Neural cell (in vitro differentiated cells): ENCODE data around the gene NRG2. TPM values are rescaled to one million over a fixed set of nuclear protein-coding genes. Genes with fewer than 3 reads are reported as not detected.

Source experiments
- H2AFZ ChIP-seq: fragments of 200-600, 300-800 bp; sonication (generic), shearing (Covaris generic); 2 replicates; pipeline ENCODE4 v1.6.0; 2014; ENCODE audit warnings: low read depth, mild to moderate bottlenecking, antibody characterized with exemption, low read length, moderate library complexity
- H3F3A ChIP-seq: fragments of 200-600 bp; shearing (Covaris generic); 2 replicates; pipeline ENCODE4 v1.6.1; 2016; ENCODE audit warnings: mild to moderate bottlenecking, moderate library complexity, mixed read lengths, antibody characterized with exemption, low read length; ENCODE audit not compliant: insufficient read depth, poor library complexity, severe bottlenecking
- H3K27ac ChIP-seq: fragments of 200-600, 300-800 bp; sonication (generic), shearing (Covaris generic); 2 replicates; pipeline ENCODE4 v1.5.1; 2014; ENCODE audit warnings: mild to moderate bottlenecking, low read length, moderate library complexity
- H3K27me3 ChIP-seq: fragments of 300-800, 200-600 bp; sonication (generic), shearing (Covaris generic); 2 replicates; pipeline ENCODE4 v1.6.0; 2014; ENCODE audit warnings: mild to moderate bottlenecking, low read depth, low read length, moderate library complexity; ENCODE audit not compliant: insufficient read depth
- H3K36me3 ChIP-seq: fragments of 300-800, 200-600 bp; sonication (generic), shearing (Covaris generic); 2 replicates; pipeline ENCODE4 v1.5.1; 2014; ENCODE audit warnings: mild to moderate bottlenecking, antibody characterized with exemption, low read length, moderate library complexity; ENCODE audit not compliant: insufficient read depth
- H3K4me2 ChIP-seq: fragments of 300-800, 200-600 bp; sonication (generic), shearing (Covaris generic); 2 replicates; pipeline ENCODE4 v1.6.0; 2014; ENCODE audit warnings: mild to moderate bottlenecking, low read length
- H3K4me3 ChIP-seq: fragments of 300-800, 200-600 bp; sonication (generic), shearing (Covaris generic); 2 replicates; pipeline ENCODE4 v1.5.1; 2014; ENCODE audit warnings: mild to moderate bottlenecking, low read length, moderate library complexity
- H3K79me2 ChIP-seq: fragments of 200-600 bp; shearing (Covaris generic); replicated peaks from 2 replicates; pipeline ENCODE4 v1.6.0; 2014; ENCODE audit warnings: mild to moderate bottlenecking, low read length, moderate library complexity; ENCODE audit not compliant: insufficient read depth
- H3K9ac ChIP-seq: fragments of 300-800, 200-600 bp; sonication (generic), shearing (Covaris generic); 2 replicates; pipeline ENCODE4 v1.6.1; 2016; ENCODE audit warnings: mild to moderate bottlenecking, low read length, mixed read lengths
- H3K9me2 ChIP-seq: fragments of 200-600 bp; shearing (Covaris generic); 2 replicates; pipeline ENCODE4 v1.6.1; 2016; ENCODE audit warnings: mild to moderate bottlenecking, low read length, mixed read lengths; ENCODE audit not compliant: insufficient read depth
- H3K9me3 ChIP-seq: fragments of 200-600, 300-800 bp; sonication (generic), shearing (Covaris generic); 2 replicates; pipeline ENCODE4 v1.6.1; 2016; ENCODE audit warnings: mild to moderate bottlenecking, mixed run types, low read length, moderate library complexity, mixed read lengths
- H4K20me1 ChIP-seq: fragments of 200-600 bp; shearing (Covaris generic); 2 replicates; pipeline ENCODE4 v1.6.1; 2016; ENCODE audit warnings: mild to moderate bottlenecking, mixed run types; ENCODE audit not compliant: insufficient read depth
- EP300 ChIP-seq: fragments of 450-650 bp; conservative IDR thresholded peaks from 2 replicates; pipeline ENCODE4 v1.6.1; 2014; ENCODE audit warnings: antibody characterized with exemption, mild to moderate bottlenecking, moderate library complexity; ENCODE audit not compliant: poor library complexity, severe bottlenecking
- EZH2 ChIP-seq: fragments of 200-600, 300-800 bp; shearing (Covaris generic), sonication (generic); IDR thresholded peaks from 2 replicates; pipeline ENCODE4 v1.6.1; 2014; ENCODE audit warnings: antibody characterized with exemption, low read length, borderline replicate concordance, mild to moderate bottlenecking; ENCODE audit not compliant: insufficient read depth, poor library complexity, severe bottlenecking
- MXI1 ChIP-seq: fragments of 450-650 bp; conservative IDR thresholded peaks from 2 replicates; pipeline ENCODE4 v1.6.1; 2014; ENCODE audit warnings: antibody characterized with exemption, mild to moderate bottlenecking; ENCODE audit not compliant: poor library complexity, severe bottlenecking
- POLR2AphosphoS5 ChIP-seq: IDR thresholded peaks from 2 replicates; pipeline ENCODE4 v1.6.1; 2012
- RAD21 ChIP-seq: fragments of 450-650 bp; conservative IDR thresholded peaks from 2 replicates; pipeline ENCODE4 v1.6.1; 2014; ENCODE audit warnings: antibody characterized with exemption, mild to moderate bottlenecking, moderate library complexity
- SMC3 ChIP-seq: fragments of 450-650 bp; conservative IDR thresholded peaks from 2 replicates; pipeline ENCODE4 v1.6.1; 2014; ENCODE audit warnings: antibody characterized with exemption, mild to moderate bottlenecking, moderate library complexity; ENCODE audit not compliant: poor library complexity
- TAF1 ChIP-seq: IDR thresholded peaks from 2 replicates; pipeline ENCODE4 v1.6.1; 2012; ENCODE audit warnings: low read depth
- polyA plus RNA-seq: library from polyadenylated mRNA; depleted of rRNA; stranded (reverse); fragments of >200 nt; gene quantifications from 2 replicates; pipeline ENCODE4 v1.2.3, GENCODE V29; 2014
- TF ChIP-seq, protein P1 (sequence below): IDR thresholded peaks from 2 replicates; pipeline ENCODE4 v1.6.1; 2012; ENCODE audit warnings: borderline replicate concordance
- TF ChIP-seq, protein P2 (sequence below): fragments of 450-650 bp; IDR thresholded peaks from 2 replicates; pipeline ENCODE4 v1.5.1; 2014; ENCODE audit warnings: antibody characterized with exemption, mild to moderate bottlenecking, moderate library complexity; ENCODE audit not compliant: poor library complexity, severe bottlenecking

Gene NRG2
- polyA plus RNA-seq, 1 donor from 2014 or later = 5.4 TPM

DNA sequence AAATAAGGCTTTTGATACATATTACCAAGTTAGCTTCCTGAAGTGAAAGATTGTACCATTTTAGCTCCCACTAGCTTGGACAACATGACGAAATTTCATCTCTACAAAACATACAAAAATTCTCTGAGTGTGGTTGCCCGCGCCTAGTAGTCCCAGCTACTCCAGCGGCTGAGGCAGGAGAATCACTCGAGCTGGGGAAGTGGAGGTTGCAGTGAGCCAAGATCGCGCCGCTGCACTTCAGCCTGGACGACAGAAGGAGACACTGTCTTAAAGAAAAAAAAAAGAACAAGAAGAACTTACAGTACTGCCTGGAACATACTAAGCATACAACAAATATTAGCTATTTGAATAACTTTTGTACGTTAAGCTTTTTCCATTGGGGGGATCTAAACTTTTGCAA lies 29.7 kb upstream of the NRG2 start:
- Histone ChIP-seq H3K9me2 (no peaks in the 10 kb centered on the region), H3K9ac (no peak overlapping the region), H3K36me3 (no peaks in the 10 kb centered on the region), H3K27ac (no peak overlapping the region), H3K27me3 (peaks cover 32% of the 10 kb centered on the region), H3F3A (no peaks in the 10 kb centered on the region), H3K9me3 (no peaks in the 10 kb centered on the region), H3K79me2 (no peaks in the 10 kb centered on the region), H3K4me3 (no peak overlapping the region), H3K4me2 (no peak overlapping the region), H2AFZ (no peak overlapping the region), H4K20me1 (no peaks in the 10 kb centered on the region)
- TF ChIP-seq EZH2 (no peak), SMC3 (no peak), RAD21 (no peak), EP300 (no peak), POLR2AphosphoS5 (no peak), MXI1 (no peak), TAF1 (no peak)
- TF ChIP-seq, protein P1, sequence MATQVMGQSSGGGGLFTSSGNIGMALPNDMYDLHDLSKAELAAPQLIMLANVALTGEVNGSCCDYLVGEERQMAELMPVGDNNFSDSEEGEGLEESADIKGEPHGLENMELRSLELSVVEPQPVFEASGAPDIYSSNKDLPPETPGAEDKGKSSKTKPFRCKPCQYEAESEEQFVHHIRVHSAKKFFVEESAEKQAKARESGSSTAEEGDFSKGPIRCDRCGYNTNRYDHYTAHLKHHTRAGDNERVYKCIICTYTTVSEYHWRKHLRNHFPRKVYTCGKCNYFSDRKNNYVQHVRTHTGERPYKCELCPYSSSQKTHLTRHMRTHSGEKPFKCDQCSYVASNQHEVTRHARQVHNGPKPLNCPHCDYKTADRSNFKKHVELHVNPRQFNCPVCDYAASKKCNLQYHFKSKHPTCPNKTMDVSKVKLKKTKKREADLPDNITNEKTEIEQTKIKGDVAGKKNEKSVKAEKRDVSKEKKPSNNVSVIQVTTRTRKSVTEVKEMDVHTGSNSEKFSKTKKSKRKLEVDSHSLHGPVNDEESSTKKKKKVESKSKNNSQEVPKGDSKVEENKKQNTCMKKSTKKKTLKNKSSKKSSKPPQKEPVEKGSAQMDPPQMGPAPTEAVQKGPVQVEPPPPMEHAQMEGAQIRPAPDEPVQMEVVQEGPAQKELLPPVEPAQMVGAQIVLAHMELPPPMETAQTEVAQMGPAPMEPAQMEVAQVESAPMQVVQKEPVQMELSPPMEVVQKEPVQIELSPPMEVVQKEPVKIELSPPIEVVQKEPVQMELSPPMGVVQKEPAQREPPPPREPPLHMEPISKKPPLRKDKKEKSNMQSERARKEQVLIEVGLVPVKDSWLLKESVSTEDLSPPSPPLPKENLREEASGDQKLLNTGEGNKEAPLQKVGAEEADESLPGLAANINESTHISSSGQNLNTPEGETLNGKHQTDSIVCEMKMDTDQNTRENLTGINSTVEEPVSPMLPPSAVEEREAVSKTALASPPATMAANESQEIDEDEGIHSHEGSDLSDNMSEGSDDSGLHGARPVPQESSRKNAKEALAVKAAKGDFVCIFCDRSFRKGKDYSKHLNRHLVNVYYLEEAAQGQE = no peak
- TF ChIP-seq, protein P2, sequence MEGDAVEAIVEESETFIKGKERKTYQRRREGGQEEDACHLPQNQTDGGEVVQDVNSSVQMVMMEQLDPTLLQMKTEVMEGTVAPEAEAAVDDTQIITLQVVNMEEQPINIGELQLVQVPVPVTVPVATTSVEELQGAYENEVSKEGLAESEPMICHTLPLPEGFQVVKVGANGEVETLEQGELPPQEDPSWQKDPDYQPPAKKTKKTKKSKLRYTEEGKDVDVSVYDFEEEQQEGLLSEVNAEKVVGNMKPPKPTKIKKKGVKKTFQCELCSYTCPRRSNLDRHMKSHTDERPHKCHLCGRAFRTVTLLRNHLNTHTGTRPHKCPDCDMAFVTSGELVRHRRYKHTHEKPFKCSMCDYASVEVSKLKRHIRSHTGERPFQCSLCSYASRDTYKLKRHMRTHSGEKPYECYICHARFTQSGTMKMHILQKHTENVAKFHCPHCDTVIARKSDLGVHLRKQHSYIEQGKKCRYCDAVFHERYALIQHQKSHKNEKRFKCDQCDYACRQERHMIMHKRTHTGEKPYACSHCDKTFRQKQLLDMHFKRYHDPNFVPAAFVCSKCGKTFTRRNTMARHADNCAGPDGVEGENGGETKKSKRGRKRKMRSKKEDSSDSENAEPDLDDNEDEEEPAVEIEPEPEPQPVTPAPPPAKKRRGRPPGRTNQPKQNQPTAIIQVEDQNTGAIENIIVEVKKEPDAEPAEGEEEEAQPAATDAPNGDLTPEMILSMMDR = no peak

DNA sequence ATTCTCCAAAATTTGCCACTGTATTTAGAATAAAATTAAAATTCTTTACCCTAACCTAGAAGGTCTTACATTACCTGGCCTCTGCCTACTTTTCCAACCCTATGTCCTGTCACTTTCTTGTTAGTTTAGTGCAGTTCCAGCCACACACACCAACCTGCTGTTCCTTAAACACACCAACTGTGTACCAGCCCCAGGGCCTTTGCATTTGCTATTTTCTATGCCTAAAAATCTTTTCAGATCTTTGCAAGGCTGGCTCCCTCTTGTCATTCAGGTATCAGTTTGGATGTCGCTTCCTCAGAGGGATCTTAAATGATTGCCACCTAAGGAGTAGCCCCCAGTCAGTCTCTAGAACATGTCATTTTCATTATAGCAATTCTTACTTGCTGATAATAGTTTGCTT lies 17.7 kb upstream of the NRG2 start:
- H3K4me3 ChIP-seq = no peak overlapping the region
- no peaks in the 10 kb centered on the region for H3K9me2 ChIP-seq
- H3K36me3 ChIP-seq = no peaks in the 10 kb centered on the region
- H3K9me3 ChIP-seq = no peaks in the 10 kb centered on the region
- no peaks in the 10 kb centered on the region for H4K20me1 ChIP-seq
- no peaks in the 10 kb centered on the region for H3K79me2 ChIP-seq
- H2AFZ ChIP-seq = no peak overlapping the region
- peaks cover 44% of the 10 kb centered on the region for H3K27me3 ChIP-seq
- no peak for TF ChIP-seq POLR2AphosphoS5
- no peak for TF ChIP-seq EZH2
- no peak for TF ChIP-seq EP300
- TF ChIP-seq MXI1 = no peak
- no peak for TF ChIP-seq SMC3
- TF ChIP-seq, protein P1 = no peak
- no peak for TF ChIP-seq TAF1
- TF ChIP-seq, protein P2 = no peak
- TF ChIP-seq RAD21 = no peak
- H3F3A ChIP-seq = no peaks in the 10 kb centered on the region
- H3K9ac ChIP-seq = no peak overlapping the region
- no peak overlapping the region for H3K27ac ChIP-seq
- H3K4me2 ChIP-seq = no peak overlapping the region
